Epithelial cell of esophagus (primary cell): ENCODE measurements around the gene IARS2.
A peak's percentile ranks its signal among the peaks of the same experiment; 100 is the strongest.

Source experiments
- DNase-seq: peaks from one replicate; pipeline ENCODE4 v3.0.0; 2010; ENCODE audit warnings: low read depth
- H3K4me3 ChIP-seq: 2 replicates; pipeline ENCODE4 v1.5.1; 2011; ENCODE audit warnings: mild to moderate bottlenecking, low read length, control low read depth
- TF ChIP-seq, protein P1 (sequence below): IDR thresholded peaks from 2 replicates; pipeline ENCODE4 v1.5.1; 2011; ENCODE audit warnings: low read depth, mild to moderate bottlenecking, low read length, control low read depth, inconsistent platforms; ENCODE audit not compliant: insufficient read depth; ENCODE audit errors: missing control alignments

The IARS2 gene

DNA sequence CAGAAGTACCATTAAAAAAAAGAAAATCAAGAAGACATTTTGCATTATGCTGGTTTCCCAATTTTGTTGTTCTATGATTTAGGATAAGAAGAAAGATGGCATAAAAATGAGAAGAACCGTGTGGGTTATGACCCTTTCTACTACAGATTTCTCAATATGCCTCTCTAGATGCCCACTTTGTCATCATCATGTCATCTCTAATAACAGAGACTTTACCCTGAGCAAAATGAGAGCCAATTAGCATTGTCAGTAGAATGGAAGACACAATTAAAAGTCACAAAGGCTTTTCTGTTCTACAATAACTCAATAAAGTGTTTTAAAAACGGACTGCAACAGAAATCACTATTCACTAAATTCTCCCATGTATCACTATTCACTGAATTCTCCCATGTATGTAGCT lies 92.8 kb downstream of the IARS2 start:
- H3K4me3 ChIP-seq, result no peak overlapping the region
- DNase-seq, result no peak
- TF ChIP-seq, protein P1, sequence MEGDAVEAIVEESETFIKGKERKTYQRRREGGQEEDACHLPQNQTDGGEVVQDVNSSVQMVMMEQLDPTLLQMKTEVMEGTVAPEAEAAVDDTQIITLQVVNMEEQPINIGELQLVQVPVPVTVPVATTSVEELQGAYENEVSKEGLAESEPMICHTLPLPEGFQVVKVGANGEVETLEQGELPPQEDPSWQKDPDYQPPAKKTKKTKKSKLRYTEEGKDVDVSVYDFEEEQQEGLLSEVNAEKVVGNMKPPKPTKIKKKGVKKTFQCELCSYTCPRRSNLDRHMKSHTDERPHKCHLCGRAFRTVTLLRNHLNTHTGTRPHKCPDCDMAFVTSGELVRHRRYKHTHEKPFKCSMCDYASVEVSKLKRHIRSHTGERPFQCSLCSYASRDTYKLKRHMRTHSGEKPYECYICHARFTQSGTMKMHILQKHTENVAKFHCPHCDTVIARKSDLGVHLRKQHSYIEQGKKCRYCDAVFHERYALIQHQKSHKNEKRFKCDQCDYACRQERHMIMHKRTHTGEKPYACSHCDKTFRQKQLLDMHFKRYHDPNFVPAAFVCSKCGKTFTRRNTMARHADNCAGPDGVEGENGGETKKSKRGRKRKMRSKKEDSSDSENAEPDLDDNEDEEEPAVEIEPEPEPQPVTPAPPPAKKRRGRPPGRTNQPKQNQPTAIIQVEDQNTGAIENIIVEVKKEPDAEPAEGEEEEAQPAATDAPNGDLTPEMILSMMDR, result no peak

DNA sequence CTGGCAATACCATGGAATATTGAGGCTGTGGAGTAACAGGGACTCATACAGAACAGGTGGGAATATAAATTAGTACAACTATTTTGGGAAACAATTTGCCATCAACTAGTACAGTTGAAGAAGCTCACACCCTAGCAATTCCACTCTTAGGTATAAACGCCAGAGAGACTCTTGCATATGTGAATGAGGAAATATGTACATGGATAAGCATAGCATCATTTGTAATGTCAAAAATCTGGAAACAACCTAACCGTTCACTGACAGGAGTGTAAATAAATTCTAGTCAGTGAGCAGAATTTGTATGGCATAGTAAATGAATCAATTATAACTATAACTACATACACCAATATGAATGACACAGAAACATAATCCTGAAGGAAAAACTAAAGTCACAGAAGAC lies 94.6 kb downstream of the IARS2 start:
- DNase-seq, result no peak
- H3K4me3 ChIP-seq, result no peak overlapping the region
- TF ChIP-seq, protein P1, result no peak

DNA sequence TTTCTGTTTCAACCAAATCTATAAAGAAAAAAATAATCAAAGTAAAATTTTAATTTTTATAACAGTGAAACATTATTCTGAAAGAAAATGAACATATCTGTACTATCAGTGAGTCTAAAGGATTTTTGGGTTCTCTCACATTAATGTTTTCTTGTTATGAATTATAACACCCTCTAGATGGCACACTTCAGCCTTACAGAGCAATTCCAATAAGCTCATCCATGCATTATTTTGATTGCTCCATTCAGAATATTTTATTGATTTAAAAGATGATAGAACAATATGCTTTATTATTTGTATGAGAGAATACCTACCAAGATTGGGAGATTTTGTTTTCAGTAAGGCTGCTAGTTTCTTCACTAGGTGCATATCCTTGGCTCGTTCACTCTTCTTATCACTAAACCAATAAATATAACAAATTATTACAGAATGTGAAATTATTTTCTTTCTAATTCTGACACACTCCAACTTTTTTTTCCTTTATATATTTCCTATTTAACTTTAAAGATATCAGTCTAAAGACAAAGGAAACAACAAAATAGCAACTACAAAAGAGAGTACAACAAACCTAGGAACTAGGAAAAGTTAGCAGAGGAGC lies 95.9 kb downstream of the IARS2 start:
- TF ChIP-seq, protein P1, result peak; percentile 44
- DNase-seq, result peak; percentile 42
- no peak overlapping the region for H3K4me3 ChIP-seq

DNA sequence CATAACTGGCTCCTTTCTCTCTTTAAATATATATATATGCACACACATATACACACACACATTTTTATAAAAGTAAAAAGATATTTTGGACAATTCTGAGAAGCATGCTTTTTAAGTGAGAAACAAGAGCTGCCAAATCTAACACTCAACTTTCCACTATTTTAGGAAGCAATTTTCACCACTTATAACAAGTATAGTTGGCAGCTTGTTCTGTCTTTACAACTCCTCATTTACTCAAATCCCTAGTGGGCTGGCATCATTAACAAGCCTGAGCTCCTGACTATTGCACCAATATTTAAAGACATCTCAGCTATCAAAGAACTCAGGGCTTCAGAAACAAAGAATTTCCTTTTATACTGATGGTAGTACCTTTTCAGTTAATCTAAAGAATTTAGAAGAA lies 101.8 kb downstream of the IARS2 start:
- no peak overlapping the region for H3K4me3 ChIP-seq
- DNase-seq, result no peak
- TF ChIP-seq, protein P1, result no peak
